Neutrophil (primary cell): ENCODE results near the gene HOXB5.

Experiments
- H3K27ac ChIP-seq: fragments of 200-600 bp; sonication (generic); 2 replicates; pipeline ENCODE4 v1.5.1; 2016; ENCODE audit warnings: mild to moderate bottlenecking, moderate library complexity
- H3K27me3 ChIP-seq: fragments of 200-600 bp; sonication (generic); 2 replicates; pipeline ENCODE4 v1.6.0; 2016; ENCODE audit warnings: mild to moderate bottlenecking
- H3K36me3 ChIP-seq: fragments of 200-600 bp; sonication (generic); 2 replicates; pipeline ENCODE4 v1.5.1; 2017
- H3K4me1 ChIP-seq, 2 experiments: fragments of 200-600 bp in 1 of 2; sonication (generic) in 1 of 2; 1 replicate in 1 of 2; 2 replicates in 1 of 2; pipeline versions ENCODE4 v1.5.1 to v1.6.1; 2013 to 2016; ENCODE audit warnings: low read depth in 1 of 2, low read length in 1 of 2, mild to moderate bottlenecking in 1 of 2, moderate library complexity in 1 of 2; ENCODE audit not compliant: control insufficient read depth in 1 of 2, insufficient read depth in 1 of 2
- H3K4me3 ChIP-seq, 2 experiments: fragments of 200-600 bp in 1 of 2; sonication (generic) in 1 of 2; 1 replicate in 1 of 2; 2 replicates in 1 of 2; pipeline ENCODE4 v1.5.1; 2013 to 2016; ENCODE audit warnings: low read depth in 1 of 2, low read length in 1 of 2, mild to moderate bottlenecking in 1 of 2, moderate library complexity in 1 of 2
- H3K9me3 ChIP-seq: fragments of 200-600 bp; sonication (generic); 2 replicates; pipeline ENCODE4 v1.5.1; 2016
- TF ChIP-seq, protein P1 (sequence below): fragments of 200-600 bp; sonication (generic); IDR thresholded peaks from 2 replicates; pipeline ENCODE4 v1.5.1; 2016; ENCODE audit warnings: antibody characterized with exemption

The HOXB5 gene

GRCh38 chr17:48634493-48635208 is 41.1 kb upstream of the HOXB5 start:
- peaks cover 100% of the 10 kb centered on the region for H3K27me3 ChIP-seq
- TF ChIP-seq, protein P1, sequence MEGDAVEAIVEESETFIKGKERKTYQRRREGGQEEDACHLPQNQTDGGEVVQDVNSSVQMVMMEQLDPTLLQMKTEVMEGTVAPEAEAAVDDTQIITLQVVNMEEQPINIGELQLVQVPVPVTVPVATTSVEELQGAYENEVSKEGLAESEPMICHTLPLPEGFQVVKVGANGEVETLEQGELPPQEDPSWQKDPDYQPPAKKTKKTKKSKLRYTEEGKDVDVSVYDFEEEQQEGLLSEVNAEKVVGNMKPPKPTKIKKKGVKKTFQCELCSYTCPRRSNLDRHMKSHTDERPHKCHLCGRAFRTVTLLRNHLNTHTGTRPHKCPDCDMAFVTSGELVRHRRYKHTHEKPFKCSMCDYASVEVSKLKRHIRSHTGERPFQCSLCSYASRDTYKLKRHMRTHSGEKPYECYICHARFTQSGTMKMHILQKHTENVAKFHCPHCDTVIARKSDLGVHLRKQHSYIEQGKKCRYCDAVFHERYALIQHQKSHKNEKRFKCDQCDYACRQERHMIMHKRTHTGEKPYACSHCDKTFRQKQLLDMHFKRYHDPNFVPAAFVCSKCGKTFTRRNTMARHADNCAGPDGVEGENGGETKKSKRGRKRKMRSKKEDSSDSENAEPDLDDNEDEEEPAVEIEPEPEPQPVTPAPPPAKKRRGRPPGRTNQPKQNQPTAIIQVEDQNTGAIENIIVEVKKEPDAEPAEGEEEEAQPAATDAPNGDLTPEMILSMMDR = no peak
- no peaks in the 10 kb centered on the region for H3K36me3 ChIP-seq
- H3K4me3 ChIP-seq = no peak overlapping the region
- H3K9me3 ChIP-seq = no peaks in the 10 kb centered on the region
- no peak overlapping the region for H3K27ac ChIP-seq
- H3K4me1 ChIP-seq = no peaks in the 10 kb centered on the region

DNA sequence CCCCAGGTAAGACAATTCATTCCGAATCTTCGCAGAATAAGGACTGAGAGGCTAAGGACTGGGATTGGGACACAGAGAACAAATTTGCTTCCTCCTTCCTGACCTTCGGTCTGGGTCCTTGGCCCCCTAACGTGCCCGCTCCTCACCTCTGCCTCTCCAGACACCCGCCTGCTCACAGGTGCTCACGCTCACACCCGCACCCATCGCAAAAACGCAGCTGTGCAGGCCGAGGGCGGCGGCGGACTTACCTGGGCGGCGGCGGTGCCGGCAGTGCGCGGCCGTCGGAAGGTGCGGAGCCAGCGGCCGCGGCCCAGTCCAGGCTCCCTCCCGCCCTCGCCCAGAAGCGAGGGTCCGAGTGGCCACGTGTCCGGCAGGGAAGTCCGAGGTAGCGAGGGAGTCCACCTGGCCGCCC is 39.7 kb upstream of the HOXB5 start:
- Histone ChIP-seq H3K27me3 (peaks cover 100% of the 10 kb centered on the region), H3K4me1 (no peaks in the 10 kb centered on the region), H3K27ac (no peak overlapping the region), H3K4me3 (no peak overlapping the region), H3K9me3 (no peaks in the 10 kb centered on the region), H3K36me3 (no peaks in the 10 kb centered on the region)
- TF ChIP-seq, protein P1 = no peak

- H3K4me1 ChIP-seq = no peaks in the 10 kb centered on the region
- H3K27ac ChIP-seq = no peak overlapping the region
- H3K4me3 ChIP-seq = no peak overlapping the region
- no peaks in the 10 kb centered on the region for H3K36me3 ChIP-seq
- TF ChIP-seq, protein P1 = no peak
- peaks cover 100% of the 10 kb centered on the region for H3K27me3 ChIP-seq
- H3K9me3 ChIP-seq = no peaks in the 10 kb centered on the region
These were observed 39.1 kb upstream of the HOXB5 start for GRCh38 chr17:48632579-48633265.

DNA sequence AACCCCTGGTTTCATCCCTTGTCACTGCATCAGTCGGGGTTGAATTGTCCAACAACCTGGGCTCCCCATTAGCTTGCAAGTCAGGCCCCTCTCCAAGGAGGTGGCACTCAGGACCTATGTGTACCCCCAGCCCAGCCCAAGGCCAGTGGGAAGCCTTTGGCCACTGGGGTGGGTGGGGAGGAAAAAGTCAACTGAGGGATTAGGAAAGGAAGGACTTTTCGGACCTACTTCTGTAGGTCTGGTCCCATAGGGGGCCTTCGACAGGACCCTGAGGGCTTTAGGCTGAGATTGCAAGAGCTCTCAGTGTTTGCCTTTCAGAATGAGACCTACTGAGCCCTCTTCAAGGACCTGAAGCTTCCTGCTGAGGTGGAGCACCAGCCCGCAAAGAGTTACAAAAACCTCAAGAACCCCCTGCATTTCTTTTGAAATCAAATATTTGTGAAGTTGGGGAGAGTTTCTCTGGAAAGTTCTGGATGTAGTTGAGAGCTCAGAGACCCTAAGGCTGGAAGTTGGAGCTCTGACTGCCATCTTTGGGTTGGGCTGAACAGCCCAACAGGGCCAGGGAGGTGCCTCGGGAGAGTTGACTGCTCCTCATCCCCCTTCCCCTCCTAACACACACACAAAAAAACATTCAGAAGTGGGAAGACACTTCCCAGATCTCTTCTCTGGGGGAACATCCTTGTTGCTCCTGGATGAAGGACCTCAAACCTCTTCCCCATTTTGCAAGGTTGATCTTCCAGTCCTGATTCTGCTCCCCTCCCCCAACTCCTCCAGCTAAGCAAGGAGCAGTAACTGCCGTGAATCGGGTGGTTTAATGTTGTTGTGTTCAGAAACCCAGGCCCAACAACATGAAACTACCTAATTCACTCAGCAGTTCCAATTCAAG is 38.4 kb upstream of the HOXB5 start:
- no peak overlapping the region for H3K4me3 ChIP-seq
- H3K27me3 ChIP-seq = peaks cover 100% of the 10 kb centered on the region
- no peaks in the 10 kb centered on the region for H3K36me3 ChIP-seq
- H3K27ac ChIP-seq = no peak overlapping the region
- H3K4me1 ChIP-seq = no peaks in the 10 kb centered on the region
- TF ChIP-seq, protein P1 = no peak
- no peaks in the 10 kb centered on the region for H3K9me3 ChIP-seq

- peaks cover 100% of the 10 kb centered on the region for H3K27me3 ChIP-seq
- H3K27ac ChIP-seq = no peak overlapping the region
These were observed 37.5 kb upstream of the HOXB5 start for GRCh38 chr17:48630925-48631692.

More at GRCh38 chr17:48630925-48631692, 37.5 kb upstream of the HOXB5 start:
- no peaks in the 10 kb centered on the region for H3K9me3 ChIP-seq
- TF ChIP-seq, protein P1 = no peak
- H3K4me3 ChIP-seq = no peak overlapping the region
- H3K36me3 ChIP-seq = no peaks in the 10 kb centered on the region
- peaks cover 0 to 4% of the 10 kb centered on the region in 2 experiments for H3K4me1 ChIP-seq
